Activated CD4-positive, alpha-beta T cell treated with anti-CD3 and anti-CD28 coated beads, Interleukin-2, amount 50 U/mL, for 16 hours (primary cell): ENCODE results near the gene CALR3.
"Not testable (repeated sequence)": the region's sequence is repeated elsewhere in the genome, so short reads cannot be mapped to it uniquely, and the experiment has no call there.

ENCODE experiments used
- DNase-seq: peaks from one replicate; pipeline ENCODE4 v3.0.0-alpha.2; 2020

Gene CALR3

DNA sequence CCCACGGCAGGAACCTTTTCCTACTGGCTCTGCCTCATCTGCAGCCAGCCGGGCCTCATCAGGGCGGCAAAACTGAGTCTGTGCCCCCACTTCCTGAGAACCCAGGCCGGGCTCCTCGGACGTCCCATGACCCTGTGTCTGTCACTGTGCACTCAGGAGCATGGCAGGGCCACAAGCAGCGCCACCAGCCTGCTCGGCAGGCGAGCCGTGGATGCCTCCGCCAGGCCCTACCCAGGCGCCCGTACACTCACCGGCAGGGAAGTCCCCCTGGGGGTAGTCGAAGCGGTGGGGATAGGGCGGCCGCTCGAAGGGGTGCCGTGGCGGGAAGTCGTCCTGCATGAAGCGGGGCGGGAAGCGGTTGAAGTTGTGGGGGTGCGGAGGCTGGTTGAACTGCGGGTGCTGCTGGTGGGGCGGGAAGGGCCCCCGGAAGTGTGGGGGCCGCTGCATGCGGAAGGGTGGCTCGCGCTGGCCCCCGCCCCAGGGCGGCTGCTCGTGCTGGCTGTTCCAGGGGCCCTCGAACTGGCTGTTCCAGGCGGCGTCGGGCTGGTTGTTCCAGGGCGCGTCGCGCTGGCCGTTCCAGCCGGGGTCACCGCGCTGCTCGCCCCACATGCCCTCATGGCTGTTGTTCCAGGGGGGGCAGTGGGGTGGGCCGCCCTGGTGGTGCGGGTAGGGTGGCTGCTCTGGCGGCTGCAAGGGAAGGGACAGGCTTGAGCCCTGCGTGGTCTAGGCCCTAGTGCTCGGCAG lies 29.2 kb upstream of the CALR3 start:
- DNase-seq: no peak

DNA sequence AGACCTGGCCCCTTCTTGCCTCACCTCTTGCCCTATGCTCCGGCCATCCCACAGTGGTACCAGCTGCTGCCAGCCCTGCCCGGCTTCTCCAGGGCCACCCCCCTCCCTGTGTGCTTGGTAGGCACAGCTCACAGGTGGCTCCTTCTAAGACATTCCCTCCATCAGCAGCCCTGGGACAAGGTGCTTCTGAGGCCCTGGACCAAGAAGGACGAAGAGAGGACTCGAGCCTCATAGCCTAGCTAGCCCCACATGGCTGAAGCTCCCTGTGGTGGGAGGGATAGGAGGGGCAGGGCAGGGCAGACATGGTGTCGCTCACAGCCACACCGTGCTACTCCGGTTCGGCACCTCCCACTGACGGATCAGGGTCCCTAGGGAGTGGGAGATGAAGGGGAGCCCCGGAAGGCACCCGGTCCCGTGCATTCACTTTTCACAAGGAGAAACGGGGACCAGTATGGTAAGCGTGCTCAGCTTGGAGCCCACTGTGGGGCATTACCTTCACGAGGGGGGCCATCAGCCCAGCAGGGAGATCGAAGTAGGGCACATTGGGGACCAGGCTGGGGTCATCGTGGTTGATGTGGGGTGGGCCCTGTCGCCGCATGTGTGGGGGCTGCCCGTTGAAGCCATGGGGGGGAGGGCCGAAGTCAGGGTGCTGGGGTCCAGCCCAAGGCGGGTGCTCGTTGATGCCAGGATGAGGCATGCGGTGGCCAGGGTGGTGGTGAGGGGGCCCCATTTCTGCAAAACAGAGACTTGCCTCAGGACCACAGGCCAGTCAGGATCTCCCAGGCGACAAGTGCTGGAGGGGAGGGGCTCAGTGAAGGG lies 26.8 kb upstream of the CALR3 start:
- DNase-seq: no peak

DNA sequence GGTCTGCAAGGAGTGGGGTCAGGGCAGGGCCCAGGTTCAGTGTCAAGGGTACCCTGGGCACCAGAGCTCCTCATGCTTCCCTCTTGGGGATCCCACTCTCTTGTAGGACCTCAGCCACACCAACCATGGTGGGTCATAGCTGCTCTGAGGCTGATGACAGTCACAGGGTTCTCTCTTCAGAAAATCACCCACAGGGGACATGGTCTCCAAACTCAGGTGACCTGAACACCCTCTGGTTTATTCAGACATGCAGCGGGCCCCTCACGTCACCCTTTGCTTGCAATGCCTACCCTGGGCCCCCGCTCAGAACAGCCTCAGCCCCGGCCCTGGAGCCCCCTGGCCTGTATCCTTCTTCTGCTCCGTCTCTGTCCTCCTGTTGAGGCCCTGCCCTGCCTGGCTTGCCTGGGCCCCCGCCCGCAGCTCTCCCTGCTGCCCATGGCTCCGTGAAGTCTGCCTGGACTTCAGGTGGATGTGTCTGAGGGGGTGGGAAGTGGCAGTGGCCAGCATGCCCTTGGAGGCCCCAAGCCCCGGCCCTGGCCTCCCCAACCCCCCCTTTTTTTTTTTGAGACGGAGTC lies 25.8 kb upstream of the CALR3 start:
- no peak for DNase-seq

DNA sequence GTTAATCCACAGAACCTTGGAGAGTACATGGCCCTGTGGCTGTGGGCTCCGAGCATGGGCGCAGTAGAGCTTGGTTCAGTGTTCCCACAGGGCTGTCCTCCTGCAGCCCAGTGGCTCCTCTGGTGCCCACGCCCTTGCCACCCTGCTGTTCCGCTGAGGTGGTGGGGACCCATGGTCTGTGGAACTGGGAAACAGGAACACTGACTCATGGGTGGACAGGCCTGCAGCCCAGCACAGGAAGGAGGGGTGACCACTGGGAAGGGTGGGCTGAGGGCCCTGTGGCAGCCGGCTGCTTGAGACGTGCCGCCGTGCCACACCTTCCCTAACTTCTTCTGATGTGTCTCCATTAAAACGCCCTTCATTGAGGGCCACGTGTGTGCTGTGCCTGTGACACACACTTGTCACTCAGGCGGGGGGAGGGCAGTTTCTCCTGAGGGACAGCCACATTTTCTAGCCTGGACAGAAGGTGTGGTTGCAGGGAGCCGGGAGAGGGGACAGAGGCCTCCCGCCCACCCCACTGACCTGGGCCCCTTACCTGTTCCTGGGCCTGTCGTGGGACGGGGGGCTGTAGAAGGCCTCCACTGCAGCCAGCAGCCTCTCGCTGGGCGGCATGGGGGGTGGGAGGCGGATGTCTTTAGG lies 25.1 kb upstream of the CALR3 start:
- no peak for DNase-seq

DNA sequence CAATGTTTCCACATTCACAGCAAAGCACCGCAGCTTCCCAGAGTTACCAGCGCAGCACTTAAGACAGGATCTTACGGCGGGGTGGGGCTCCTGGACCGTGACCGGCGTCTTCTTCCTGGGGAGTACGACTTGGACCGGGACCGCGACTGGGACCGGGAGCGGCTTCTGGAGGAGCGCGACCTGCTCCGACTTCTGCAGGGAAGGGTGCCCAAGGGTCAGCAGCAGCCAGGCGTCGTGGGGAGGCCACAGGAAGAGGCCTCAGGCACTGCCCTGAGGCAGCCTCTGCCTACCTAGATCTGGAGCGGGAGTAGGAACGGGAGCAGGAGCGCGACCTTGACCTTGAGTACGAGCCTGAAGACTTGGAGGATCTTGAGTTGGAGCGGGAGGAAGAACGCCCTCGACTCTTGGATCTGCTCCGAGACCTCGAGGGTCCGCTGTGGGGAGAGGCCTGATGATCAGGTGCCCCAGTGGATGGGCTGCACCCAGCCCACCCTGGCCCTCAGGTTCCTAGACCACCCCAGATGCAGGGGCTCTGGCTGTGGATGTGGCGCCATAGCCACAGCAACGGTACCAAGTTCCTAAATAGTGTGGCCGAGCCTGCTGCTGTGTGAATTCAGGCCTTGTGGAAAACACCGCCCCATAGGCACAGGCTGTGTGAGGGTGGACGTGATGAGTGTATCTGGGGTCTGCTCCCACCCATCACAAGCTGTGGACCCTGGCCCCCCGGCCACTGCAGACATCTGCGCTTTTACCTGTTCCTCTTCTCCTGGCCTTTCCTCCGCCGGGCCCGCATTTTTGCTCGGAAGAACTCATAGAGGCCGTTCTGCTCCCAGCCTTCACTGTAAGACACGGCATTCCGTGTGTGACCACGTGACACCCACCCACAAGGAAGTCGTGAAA lies 24.4 kb upstream of the CALR3 start:
- DNase-seq: no peak

DNA sequence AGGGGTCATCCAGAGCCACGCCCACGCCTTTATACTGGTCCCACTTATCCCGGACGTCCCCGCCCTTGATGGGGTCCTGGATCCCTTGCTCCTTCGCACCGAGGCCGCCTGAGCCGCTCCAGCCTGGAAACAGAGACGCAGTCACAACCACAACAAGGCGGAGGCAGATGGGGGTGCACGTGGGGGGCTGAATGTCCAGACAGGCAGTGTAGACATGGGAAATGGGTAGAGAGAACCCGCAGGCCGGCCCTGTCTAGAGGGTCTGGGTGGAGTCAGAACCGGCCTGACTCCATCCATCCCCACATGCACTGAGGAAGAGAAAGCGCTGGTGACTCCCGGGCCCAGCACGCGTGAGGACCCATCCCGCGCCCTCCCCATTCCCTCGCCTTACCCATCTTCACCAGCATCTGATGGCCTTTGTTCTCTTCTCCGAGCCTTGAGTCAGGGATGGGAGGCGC lies 23.3 kb upstream of the CALR3 start:
- DNase-seq: no peak

DNA sequence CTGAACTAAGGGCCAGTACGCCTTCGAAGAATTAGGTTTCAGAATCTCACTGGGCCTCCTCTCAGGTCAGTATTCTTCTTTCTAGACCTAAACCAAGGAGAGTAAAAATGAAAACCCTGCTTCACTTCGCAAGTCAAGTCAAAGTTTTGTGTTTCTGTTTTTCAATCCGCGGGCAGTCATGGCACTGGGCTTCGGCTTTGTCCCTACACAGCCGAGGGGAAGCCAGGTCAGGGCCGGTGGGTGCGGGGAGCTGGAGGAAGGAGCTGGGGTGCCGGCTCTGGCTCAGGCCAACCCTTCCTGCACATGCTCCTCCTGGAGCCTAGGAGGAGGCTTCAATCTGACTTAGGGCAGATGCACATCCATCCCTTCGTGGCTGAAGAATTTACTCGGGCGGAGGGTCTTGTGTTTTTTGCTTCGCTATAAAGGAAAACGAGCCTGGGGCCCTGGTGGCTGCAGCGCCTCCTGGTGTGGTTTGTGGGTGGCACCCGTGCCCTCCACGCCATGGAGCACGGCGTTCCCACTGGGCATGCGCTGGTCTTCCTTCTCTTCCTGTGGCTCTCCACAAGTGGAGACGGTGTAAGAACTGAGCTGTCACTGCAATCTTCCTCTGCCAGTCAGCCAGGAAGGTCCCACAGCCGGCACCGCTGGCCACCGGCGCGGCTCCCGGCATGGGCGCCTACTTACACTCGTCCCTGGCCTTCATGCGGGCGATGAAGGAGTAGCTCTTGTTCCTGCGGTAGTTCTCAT lies 22.7 kb upstream of the CALR3 start:
- no peak for DNase-seq

DNA sequence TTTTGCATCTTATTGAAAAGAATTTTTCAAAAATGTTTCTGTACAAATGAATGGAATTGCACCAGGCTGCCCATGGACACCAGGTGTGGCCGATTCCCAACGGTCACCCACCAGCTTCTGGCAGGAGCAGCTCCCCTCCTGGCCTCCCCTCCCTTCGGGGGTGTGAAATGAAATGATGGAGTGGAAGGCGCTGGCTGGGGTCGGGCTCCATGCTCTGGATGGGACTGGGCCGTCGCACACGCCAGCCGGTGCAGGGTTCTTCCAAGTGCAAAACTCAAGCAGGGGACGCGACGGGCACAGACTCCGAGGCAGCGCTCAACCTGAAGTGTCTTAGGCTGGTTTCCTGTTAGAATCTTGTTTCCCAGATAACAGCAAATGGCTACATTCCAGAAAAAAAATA lies 22.1 kb upstream of the CALR3 start:
- no peak for DNase-seq

DNA sequence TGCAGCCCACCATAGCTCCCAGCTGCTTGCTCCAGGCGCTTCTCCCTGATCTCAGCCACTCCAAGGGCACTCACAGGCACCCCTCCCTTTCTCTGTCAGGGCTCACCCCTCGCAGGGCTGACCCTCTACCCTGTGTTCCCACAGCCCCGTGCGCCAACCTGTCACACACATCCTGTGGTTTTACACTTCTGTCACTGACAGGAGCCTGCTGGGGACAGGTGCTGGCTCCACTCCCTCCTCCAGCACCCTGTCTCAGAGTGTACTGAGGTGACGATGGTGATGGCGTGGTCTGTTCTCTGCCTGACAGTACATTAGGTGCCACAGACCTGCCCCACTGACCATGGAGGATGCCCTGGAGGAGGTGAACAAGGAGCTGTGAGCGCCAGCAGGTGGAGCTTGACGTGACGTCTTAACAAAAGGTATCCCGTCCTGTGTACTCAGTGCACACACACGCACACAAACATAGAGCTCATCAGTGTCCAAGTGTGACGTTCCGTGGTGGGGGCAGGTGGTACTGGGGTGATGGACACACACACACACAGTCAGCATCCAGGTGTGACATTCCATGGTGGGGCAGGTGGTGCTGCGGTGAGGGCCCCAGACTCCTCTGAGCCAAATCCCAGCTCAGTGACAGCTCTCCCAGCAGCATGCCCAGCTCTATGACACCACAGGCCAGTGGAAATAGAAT lies 21.1 kb upstream of the CALR3 start:
- DNase-seq: no peak

DNA sequence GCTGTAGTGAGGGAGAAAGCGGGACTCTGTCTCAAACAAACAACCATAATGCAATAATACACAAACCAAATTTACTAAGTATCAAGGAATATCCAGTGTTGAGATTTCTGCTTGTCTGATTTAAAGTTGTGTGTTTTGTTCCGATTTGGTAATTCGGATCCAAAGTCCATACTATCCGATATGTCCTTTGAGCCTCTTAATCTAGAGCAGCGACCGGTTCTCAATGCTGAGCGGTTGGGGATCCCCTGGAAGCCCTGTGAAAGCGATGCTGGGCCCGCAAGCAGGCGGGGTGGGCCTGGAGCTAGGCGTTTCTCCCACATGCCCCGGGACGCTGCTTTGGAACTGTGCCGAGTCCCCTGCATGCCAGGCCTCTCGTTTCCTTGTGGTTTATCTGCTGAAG lies 20.4 kb upstream of the CALR3 start:
- no peak for DNase-seq

DNA sequence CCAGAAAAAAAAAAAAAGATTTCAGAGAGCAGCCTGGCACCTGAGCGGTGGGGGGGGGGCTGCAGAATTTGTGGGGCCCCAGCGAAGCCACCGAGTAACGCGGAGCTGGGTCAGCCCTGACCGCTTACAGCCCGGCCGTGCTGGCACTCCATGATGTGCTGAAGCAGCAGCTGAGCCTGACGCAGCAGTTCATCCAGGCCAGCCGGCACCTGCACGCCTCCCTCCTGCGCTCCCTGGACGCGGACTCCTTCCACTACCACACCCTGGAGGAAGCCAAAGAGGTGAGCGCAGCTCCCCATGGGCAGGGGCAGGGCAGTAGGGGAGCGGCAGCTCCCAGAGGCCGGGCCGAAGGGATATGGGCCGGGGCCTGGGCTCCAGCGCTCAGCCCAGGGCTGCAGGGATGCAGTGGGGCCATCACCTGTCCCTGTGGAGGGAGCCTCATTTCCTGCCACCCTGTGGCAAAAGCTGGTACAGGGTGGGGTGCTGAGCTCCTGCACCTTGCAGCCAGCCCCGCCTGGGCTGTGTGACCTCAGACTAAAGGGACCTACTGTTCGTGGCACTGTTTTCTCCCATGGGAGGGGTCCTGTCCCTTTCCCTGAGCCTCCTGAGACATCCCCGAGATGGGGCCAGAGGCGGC lies 18.5 kb upstream of the CALR3 start:
- no peak for DNase-seq

DNA sequence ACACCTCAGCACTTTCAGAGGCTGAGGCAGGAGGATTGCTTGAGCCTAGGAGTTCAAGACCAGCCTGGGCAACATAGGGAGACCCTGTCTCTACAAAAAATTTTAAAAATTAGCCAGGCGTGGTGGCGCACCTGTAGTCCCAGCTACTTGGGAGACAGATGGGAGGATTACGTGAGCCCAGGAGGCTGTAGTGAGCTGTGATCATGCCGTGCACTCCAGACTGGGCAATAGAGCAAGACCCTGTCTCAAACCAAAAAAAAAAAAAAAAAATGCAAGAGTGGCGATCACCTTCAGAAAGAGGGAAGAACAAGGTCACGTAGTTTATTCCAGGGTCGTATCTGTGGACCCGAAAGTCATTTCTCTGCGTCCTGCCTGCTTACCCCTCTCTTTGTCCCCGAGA lies 16.6 kb upstream of the CALR3 start:
- not testable (repeated sequence) for DNase-seq

DNA sequence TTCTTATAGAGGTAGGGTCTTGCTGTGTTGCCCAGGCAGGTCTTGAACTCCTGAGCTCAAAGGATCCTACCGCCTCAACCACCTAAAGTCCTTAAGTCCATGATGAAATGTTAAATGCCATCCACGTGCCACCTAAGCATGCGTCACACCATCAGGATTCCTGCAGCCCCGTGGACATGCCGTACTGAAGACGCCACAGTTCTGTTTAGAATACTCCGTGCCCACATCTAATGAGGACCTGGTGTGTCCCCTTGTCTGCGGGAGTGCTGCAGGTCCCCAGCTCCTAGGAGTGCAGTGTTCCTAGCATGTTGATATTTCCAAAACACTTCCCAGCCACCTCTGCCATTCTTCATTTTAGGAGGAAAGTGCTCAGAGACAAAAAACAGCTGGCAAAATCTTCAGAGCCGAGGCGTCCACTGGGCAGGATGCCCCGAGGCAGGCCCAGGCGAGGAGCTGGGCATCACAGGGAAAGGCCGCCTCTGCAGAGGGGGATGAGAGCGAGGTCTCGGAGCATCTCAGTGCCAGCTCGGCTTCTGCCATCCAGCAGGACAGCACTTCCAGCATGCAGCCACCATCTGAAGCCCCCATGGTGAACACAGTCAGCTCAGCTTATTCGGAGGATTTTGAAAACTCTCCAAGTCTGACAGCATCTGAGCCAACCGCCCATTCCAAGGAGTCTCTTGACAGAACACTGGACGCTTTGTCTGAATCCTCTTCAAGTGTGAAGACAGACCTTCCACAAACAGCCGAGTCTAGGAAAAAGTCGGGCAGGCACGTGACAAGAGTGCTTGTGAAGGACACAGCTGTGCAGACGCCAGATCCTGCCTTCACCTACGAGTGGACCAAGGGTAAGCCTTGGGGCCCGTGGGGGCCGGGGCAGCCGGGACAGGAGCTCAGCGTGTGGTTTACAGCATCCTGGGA lies 13.4 kb upstream of the CALR3 start:
- DNase-seq: no peak

DNA sequence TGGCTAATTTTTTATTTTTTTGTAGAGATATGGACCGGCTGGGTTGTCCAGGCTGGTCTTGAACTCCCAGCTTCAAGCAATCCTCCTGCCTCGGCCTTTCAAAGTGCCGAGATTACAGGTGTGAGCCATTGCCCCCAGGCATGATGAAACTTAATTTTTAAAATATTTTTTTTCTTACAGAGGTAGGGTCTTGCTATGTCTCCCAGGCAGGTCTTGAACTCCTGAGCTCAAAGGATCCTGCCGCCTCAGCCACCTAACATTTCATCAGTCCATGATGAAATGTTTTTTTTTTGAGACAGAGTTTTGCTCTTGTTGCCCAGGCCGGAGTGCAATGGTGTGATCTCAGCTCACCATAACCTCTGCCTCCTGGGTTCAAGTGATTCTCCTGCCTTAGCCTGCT lies 12.6 kb upstream of the CALR3 start:
- DNase-seq: no peak

DNA sequence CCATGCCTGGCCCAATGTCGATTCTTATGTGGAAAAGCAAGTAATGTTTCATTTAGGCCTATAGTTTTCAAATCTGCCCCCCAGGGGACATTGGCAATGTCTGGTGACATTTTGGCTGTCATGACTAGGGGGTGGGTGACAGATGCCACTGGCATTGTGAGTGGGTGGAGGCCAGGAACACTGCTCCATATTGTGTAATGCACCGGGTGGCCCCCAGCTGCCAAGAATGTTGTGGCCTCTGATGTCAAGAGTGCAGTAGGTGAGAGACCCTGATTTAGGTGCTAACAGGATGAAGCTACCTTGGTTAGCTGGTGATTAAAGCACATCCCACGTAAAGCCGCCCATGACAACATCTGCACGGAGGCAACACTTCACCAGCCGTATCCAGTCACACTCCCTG lies 11.0 kb upstream of the CALR3 start:
- no peak for DNase-seq

DNA sequence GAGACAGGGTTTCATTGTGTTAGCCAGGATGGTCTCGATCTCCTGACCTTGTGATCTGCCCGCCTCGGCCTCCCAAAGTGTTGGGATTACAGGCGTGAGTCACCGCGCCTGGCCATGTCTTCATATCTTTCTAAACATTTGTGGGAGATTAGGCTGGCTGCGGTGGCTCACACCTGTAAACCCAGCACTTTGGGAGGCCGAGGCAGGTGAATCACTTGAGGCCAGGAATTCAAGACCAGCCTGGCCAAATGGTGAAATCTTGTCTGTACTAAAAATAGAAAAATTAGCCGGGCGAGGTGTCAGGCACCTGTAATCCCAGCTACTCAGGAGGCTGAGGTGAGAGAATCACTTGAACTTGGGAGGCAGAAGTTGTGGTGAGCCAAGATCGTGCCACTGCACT lies 10.2 kb upstream of the CALR3 start:
- DNase-seq: not testable (repeated sequence)

DNA sequence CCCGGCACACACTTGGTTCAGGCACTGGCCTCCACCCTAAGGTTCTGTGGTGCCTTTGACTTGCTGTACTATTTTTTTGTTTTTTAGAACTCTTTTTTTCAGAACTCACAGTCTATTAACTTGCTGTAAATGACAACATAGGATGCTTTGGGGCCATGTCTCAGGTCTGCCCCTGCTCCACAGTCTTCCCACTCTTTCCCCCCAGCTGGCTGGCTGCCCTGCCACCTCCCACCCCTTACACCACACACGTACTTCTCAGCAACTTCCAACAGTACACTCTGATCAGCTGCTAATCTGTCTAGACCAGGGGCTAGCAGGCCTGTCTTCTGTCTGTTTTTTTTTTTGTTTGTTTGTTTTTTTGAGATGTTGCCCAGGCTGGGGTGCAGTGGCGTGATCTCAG lies 8.3 kb upstream of the CALR3 start:
- DNase-seq: no peak

DNA sequence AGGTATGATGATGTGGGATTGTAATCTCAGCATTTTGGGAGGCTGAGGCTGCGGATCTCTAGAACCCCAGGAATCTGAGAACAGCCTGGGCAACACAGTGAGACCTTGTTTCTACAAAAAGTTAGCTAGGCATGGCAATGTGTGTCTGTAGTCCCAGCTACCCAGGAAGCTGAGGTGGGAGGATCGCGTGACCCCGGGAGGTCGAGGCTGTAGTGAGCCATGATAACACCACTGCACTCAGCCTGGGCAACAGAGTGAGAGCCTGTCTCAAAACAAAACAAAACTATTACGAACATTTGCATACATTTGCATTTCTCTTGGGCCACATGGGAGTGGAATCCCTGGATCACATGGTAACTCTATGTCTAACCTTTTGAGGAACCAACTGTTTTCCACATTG lies 1.9 kb upstream of the CALR3 start:
- DNase-seq: no peak

DNA sequence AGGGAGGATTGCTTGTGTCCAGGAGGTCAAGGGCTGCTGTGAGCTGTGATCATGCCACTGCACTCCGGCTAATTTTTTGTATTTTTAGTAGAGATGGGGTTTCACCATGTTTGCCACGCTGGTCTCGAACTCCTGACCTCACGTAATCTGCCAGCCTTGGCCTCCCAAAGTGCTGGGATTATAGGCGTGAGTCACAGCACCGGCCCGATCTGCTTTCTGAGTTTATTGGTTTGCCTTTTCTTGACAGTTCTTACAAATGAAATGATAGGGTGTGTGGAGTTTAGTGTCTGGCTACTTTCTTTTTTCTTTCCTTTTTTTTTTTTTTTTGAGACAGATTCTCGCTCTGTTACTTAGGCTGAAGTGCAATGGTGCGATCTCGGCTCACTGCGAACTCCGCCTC lies 1.1 kb upstream of the CALR3 start:
- DNase-seq: no peak

DNA sequence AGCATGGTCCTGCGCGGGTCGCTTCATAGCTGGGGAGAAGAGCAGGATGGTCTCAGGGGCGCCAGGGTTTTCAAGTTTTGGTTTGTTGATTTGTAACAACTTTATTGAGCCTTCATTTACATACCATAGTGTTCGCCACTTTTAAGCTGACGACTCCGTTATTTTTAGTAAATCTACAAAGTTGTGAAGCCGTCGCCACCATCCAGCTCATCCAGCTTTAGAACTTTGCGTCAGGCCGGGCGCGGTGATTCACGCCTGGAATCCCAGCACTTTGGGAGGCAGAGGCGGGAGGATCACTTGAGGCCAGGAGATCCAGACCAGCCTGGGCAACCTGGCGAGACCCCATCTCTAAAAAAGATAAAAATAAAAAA lies 631 bp upstream of the CALR3 start:
- DNase-seq: no peak
